HCT116 (cell line): ENCODE measurements around the gene KLHL40. TPM values are rescaled to one million over a fixed set of nuclear protein-coding genes. Genes with fewer than 3 reads are reported as not detected.

ENCODE experiments used
- ATAC-seq: fragments of 200-7000 bp; cut with Tn5 transposase; 2 replicates; pipeline ENCODE4 v1.9.1; 2020; ENCODE audit warnings: mild to moderate bottlenecking, moderate library complexity
- BruUV-seq: library from RNA; stranded (reverse); fragments of 400-500 nt; replicated peaks from 2 replicates; lab custom pipeline; 2021; lab: Mats Ljungman, UMichigan
- CTCF ChIA-PET: fragments of 300-600 bp; sonication (Branson Sonifier 250); formaldehyde crosslinking; loops from one replicate; lab custom pipeline; 2021; ENCODE audit warnings: antibody characterized with exemption; lab: Charles Lee
- POLR2A ChIA-PET: fragments of 300-600, 350-600 bp; sonication (Branson Sonifier 250); formaldehyde crosslinking; loops from one replicate; lab custom pipeline; 2021; ENCODE audit warnings: antibody characterized with exemption; lab: Charles Lee
- RAD21 ChIA-PET, 2 experiments: fragments of 300-600 bp; sonication (Branson Sonifier 250); formaldehyde crosslinking; loops; one replicate each; lab custom pipeline; 2023; ENCODE audit warnings: low total read pairs in 2 of 2; ENCODE audit not compliant: uncharacterized antibody in 2 of 2, unreplicated experiment in 2 of 2, low non-redundant PET in 1 of 2; lab: Charles Lee
- DNase-seq: peaks from one replicate; pipeline ENCODE4 v3.0.0-alpha.2; 2010; ENCODE audit warnings: low read depth, low spot score
- H2AFZ ChIP-seq: fragments of 200-600 bp; shearing (Covaris generic), sonication (generic); 2 replicates; pipeline ENCODE4 v1.6.1; 2017; ENCODE audit warnings: low read depth, mixed run types, mixed read lengths, antibody characterized with exemption, low read length; ENCODE audit not compliant: poor library complexity, severe bottlenecking
- H3K27ac ChIP-seq: 2 replicates; pipeline ENCODE4 v1.5.1; 2012; ENCODE audit warnings: low read depth, low read length
- H3K27me3 ChIP-seq: fragments of 200-600 bp; sonication (generic); 2 replicates; pipeline ENCODE4 v1.6.1; 2016; ENCODE audit warnings: mixed run types, low read length, mixed read lengths; ENCODE audit not compliant: insufficient read depth
- H3K36me3 ChIP-seq, 2 experiments: fragments of 200-500 bp in 1 of 2; fragments of 200-600 bp in 1 of 2; sonication (Bioruptor generic) in 1 of 2; sonication (generic) in 1 of 2; 2 replicates each; pipeline versions ENCODE4 v1.5.1 to v1.6.1; 2014 to 2016; ENCODE audit warnings: low read length in 2 of 2, inconsistent platforms in 1 of 2, mixed read lengths in 1 of 2, mixed run types in 1 of 2; ENCODE audit not compliant: insufficient read depth in 2 of 2, control insufficient read depth in 1 of 2
- H3K4me1 ChIP-seq, 2 experiments: fragments of 200-600 bp in 1 of 2; sonication (generic) in 1 of 2; 2 replicates each; pipeline versions ENCODE4 v1.5.1 to v1.6.1; 2012 to 2017; ENCODE audit warnings: low read length in 2 of 2, inconsistent platforms in 1 of 2, mild to moderate bottlenecking in 1 of 2, mixed read lengths in 1 of 2, mixed run types in 1 of 2, moderate library complexity in 1 of 2; ENCODE audit not compliant: insufficient read depth in 2 of 2, control insufficient read depth in 1 of 2
- H3K4me2 ChIP-seq: fragments of 200-600 bp; sonication (generic); 2 replicates; pipeline ENCODE4 v1.6.1; 2017; ENCODE audit warnings: mixed run types, low read length, mixed read lengths
- H3K4me3 ChIP-seq, 2 experiments: fragments of 200-600 bp in 1 of 2; sonication (generic) in 1 of 2; replicated peaks in 1 of 2; 2 replicates each; pipeline ENCODE4 v1.5.1; 2011 to 2016; ENCODE audit warnings: low read length in 2 of 2, control low read depth in 1 of 2, low read depth in 1 of 2, mild to moderate bottlenecking in 1 of 2, mixed read lengths in 1 of 2, mixed run types in 1 of 2
- H3K79me2 ChIP-seq: fragments of 200-600 bp; sonication (generic); 2 replicates; pipeline ENCODE4 v1.6.1; 2017; ENCODE audit warnings: mild to moderate bottlenecking, mixed run types, low read length, moderate library complexity, mixed read lengths; ENCODE audit not compliant: insufficient read depth
- H3K9ac ChIP-seq: fragments of 200-600 bp; sonication (generic); 2 replicates; pipeline ENCODE4 v1.6.1; 2016; ENCODE audit warnings: low read length, mixed read lengths
- H3K9me2 ChIP-seq: fragments of 200-600 bp; sonication (generic), shearing (Covaris generic); 2 replicates; pipeline ENCODE4 v1.6.1; 2017; ENCODE audit warnings: mixed run types, mild to moderate bottlenecking, moderate library complexity; ENCODE audit not compliant: insufficient read depth
- H3K9me3 ChIP-seq, 2 experiments: fragments of 200-500 bp in 1 of 2; fragments of 200-600 bp in 1 of 2; sonication (Bioruptor generic) in 1 of 2; sonication (generic) in 1 of 2; 2 replicates each; pipeline ENCODE4 v1.6.1; 2014 to 2017; ENCODE audit warnings: low read length in 2 of 2, mixed read lengths in 2 of 2, inconsistent platforms in 1 of 2, low read depth in 1 of 2, mild to moderate bottlenecking in 1 of 2, mixed run types in 1 of 2, moderate library complexity in 1 of 2; ENCODE audit not compliant: control insufficient read depth in 1 of 2, insufficient read depth in 1 of 2
- H4K20me1 ChIP-seq: fragments of 200-600 bp; sonication (generic), shearing (Covaris generic); 2 replicates; pipeline ENCODE4 v1.6.1; 2017; ENCODE audit warnings: mixed run types, mild to moderate bottlenecking, moderate library complexity; ENCODE audit not compliant: insufficient read depth
- CEBPB ChIP-seq: IDR thresholded peaks from 2 replicates; pipeline ENCODE4 v1.6.1; 2012; ENCODE audit warnings: low read depth
- EGR1 ChIP-seq: IDR thresholded peaks from 2 replicates; pipeline ENCODE4 v1.6.1; 2012; ENCODE audit warnings: low read depth
- ELF1 ChIP-seq: IDR thresholded peaks from 2 replicates; pipeline ENCODE4 v1.6.1; 2012; ENCODE audit warnings: low read depth, borderline replicate concordance
- EZH2phosphoT487 ChIP-seq: fragments of 200-600 bp; IDR thresholded peaks from 2 replicates; pipeline ENCODE4 v1.6.1; 2018; ENCODE audit warnings: antibody characterized with exemption, borderline replicate concordance
- POLR2A ChIP-seq: IDR thresholded peaks from 2 replicates; pipeline ENCODE4 v1.7.0; 2011; ENCODE audit warnings: borderline replicate concordance; ENCODE audit not compliant: insufficient read depth, insufficient read length; ENCODE audit errors: extremely low read depth
- POLR2AphosphoS5 ChIP-seq: IDR thresholded peaks from 2 replicates; pipeline ENCODE4 v1.6.1; 2011; ENCODE audit warnings: mild to moderate bottlenecking, low read depth, low read length, moderate library complexity
- RAD21 ChIP-seq: IDR thresholded peaks from 2 replicates; pipeline ENCODE4 v1.6.1; 2012; ENCODE audit warnings: low read depth, mild to moderate bottlenecking
- SIN3A ChIP-seq: IDR thresholded peaks from 2 replicates; pipeline ENCODE4 v1.6.1; 2012; ENCODE audit warnings: low read depth
- SRF ChIP-seq: IDR thresholded peaks from 2 replicates; pipeline ENCODE4 v1.6.1; 2012; ENCODE audit warnings: low read depth
- TCF7L2 ChIP-seq: IDR thresholded peaks from 2 replicates; pipeline ENCODE4 v1.7.0; 2011; ENCODE audit warnings: borderline replicate concordance, inconsistent platforms; ENCODE audit not compliant: insufficient read depth, insufficient read length; ENCODE audit errors: extremely low read depth
- ZFX ChIP-seq: fragments of 450-650 bp; IDR thresholded peaks from 2 replicates; pipeline ENCODE4 v1.6.1; 2017
- ZNF274 ChIP-seq: fragments of 200-500 bp; sonication (Bioruptor generic); IDR thresholded peaks from 2 replicates; pipeline ENCODE4 v1.6.1; 2014; ENCODE audit warnings: mild to moderate bottlenecking, low read depth, low read length, inconsistent platforms
- intact Hi-C: fragments of 100-400 bp; cut with micrococcal nuclease; formaldehyde crosslinking; loops from 2 replicates; pipeline ENCODE4 v1.10.0; 2022
- total RNA-seq: library from RNA; stranded (reverse); gene quantifications from one replicate; pipeline ENCODE4 v1.2.1, GENCODE V29; 2021; ENCODE audit not compliant: unreplicated experiment
- TF ChIP-seq, protein P1 (sequence below): IDR thresholded peaks from 2 replicates; pipeline ENCODE4 v1.6.1; 2012
- TF ChIP-seq, protein P2 (sequence below): IDR thresholded peaks from 2 replicates; pipeline ENCODE4 v1.6.1; 2011; ENCODE audit warnings: mild to moderate bottlenecking, low read length, moderate library complexity; ENCODE audit not compliant: insufficient replicate concordance; ENCODE audit errors: extremely low read depth
- TF ChIP-seq, protein P3 (sequence below): IDR thresholded peaks from 2 replicates; pipeline ENCODE4 v1.6.1; 2012; ENCODE audit warnings: low read depth

Gene KLHL40
- total RNA-seq, 1 experiment from 2014 or later: not detected

DNA sequence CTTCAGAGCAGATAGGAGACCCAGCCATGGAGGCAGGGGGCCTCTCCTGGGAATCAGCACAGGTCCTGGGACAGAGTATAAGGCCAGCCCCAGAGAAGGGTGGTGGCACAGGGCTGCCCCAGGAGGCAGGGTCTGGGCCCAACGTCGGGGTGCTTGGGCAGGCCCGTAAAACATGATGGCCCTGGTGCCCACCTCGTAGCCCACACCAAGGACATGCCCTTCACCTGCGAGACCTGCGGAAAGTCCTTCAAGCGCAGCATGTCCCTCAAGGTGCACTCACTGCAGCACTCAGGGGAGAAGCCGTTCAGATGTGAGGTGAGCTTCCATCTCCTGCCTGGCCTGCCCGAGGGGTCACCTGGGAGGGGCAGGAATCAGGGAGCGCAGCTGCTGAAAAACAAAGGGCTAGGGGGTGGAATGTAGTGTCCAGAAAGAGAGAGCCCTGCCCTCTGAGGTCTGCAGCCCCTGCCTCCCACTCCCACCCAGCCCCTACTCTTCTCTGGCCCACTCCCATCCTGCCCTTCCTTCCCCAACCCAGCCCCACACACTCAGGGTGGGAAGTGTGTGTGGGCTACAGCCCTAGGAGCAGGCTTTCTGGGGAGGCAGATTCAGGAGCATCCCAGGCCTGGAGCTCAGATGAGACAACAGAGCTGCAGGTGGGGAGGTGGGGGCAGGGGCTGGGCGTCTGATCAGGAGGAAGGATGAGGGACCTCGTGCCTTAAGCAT is 22.4 kb upstream of the KLHL40 start:
- ChIA-PET CTCF (no interaction called here), POLR2A (no interaction called here), RAD21 (no interaction called here)
- H3K36me3 ChIP-seq: 0 out of 4 replicates have a peak, but pooled peaks cover 0 to 3% of the 10 kb centered on the region in 2 experiments
- no peaks in the 10 kb centered on the region for H4K20me1 ChIP-seq
- no peak for ATAC-seq
- no peak overlapping the region for H3K4me2 ChIP-seq
- no TSS peak for BruUV-seq
- intact Hi-C loops: no loop called here
- no peaks in the 10 kb centered on the region for H3K9me2 ChIP-seq
- H3K4me3 ChIP-seq: no peak overlapping the region
- TF ChIP-seq, protein P1, sequence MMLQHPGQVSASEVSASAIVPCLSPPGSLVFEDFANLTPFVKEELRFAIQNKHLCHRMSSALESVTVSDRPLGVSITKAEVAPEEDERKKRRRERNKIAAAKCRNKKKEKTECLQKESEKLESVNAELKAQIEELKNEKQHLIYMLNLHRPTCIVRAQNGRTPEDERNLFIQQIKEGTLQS: no peak
- TF ChIP-seq TCF7L2: no peak
- TF ChIP-seq CEBPB: no peak
- TF ChIP-seq ELF1: no peak
- TF ChIP-seq, protein P2, sequence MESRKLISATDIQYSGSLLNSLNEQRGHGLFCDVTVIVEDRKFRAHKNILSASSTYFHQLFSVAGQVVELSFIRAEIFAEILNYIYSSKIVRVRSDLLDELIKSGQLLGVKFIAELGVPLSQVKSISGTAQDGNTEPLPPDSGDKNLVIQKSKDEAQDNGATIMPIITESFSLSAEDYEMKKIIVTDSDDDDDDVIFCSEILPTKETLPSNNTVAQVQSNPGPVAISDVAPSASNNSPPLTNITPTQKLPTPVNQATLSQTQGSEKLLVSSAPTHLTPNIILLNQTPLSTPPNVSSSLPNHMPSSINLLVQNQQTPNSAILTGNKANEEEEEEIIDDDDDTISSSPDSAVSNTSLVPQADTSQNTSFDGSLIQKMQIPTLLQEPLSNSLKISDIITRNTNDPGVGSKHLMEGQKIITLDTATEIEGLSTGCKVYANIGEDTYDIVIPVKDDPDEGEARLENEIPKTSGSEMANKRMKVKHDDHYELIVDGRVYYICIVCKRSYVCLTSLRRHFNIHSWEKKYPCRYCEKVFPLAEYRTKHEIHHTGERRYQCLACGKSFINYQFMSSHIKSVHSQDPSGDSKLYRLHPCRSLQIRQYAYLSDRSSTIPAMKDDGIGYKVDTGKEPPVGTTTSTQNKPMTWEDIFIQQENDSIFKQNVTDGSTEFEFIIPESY: no peak
- TF ChIP-seq POLR2AphosphoS5: no peak
- no peak for TF ChIP-seq ZFX
- TF ChIP-seq, protein P3, sequence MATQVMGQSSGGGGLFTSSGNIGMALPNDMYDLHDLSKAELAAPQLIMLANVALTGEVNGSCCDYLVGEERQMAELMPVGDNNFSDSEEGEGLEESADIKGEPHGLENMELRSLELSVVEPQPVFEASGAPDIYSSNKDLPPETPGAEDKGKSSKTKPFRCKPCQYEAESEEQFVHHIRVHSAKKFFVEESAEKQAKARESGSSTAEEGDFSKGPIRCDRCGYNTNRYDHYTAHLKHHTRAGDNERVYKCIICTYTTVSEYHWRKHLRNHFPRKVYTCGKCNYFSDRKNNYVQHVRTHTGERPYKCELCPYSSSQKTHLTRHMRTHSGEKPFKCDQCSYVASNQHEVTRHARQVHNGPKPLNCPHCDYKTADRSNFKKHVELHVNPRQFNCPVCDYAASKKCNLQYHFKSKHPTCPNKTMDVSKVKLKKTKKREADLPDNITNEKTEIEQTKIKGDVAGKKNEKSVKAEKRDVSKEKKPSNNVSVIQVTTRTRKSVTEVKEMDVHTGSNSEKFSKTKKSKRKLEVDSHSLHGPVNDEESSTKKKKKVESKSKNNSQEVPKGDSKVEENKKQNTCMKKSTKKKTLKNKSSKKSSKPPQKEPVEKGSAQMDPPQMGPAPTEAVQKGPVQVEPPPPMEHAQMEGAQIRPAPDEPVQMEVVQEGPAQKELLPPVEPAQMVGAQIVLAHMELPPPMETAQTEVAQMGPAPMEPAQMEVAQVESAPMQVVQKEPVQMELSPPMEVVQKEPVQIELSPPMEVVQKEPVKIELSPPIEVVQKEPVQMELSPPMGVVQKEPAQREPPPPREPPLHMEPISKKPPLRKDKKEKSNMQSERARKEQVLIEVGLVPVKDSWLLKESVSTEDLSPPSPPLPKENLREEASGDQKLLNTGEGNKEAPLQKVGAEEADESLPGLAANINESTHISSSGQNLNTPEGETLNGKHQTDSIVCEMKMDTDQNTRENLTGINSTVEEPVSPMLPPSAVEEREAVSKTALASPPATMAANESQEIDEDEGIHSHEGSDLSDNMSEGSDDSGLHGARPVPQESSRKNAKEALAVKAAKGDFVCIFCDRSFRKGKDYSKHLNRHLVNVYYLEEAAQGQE: no peak
- TF ChIP-seq EGR1: no peak
- no peak for TF ChIP-seq ZNF274
- no peak for TF ChIP-seq SIN3A
- no peak for TF ChIP-seq EZH2phosphoT487
- no peak for TF ChIP-seq SRF
- TF ChIP-seq POLR2A: no peak
- TF ChIP-seq RAD21: no peak
- H2AFZ ChIP-seq: no peak overlapping the region
- no peaks in the 10 kb centered on the region for H3K79me2 ChIP-seq
- H3K27me3 ChIP-seq: no peaks in the 10 kb centered on the region
- H3K27ac ChIP-seq: no peak overlapping the region
- no peaks in the 10 kb centered on the region for H3K4me1 ChIP-seq
- H3K9ac ChIP-seq: no peak overlapping the region
- H3K9me3 ChIP-seq: no peaks in the 10 kb centered on the region
- no peak for DNase-seq
